WTC11 (cell line): ENCODE data around the gene EDARADD. TPM values are rescaled to one million over a fixed set of nuclear protein-coding genes. Genes with fewer than 3 reads are reported as not detected.
"Not testable (repeated sequence)": the region's sequence is repeated elsewhere in the genome, so short reads cannot be mapped to it uniquely, and the experiment has no call there.

Experiments used
- ATAC-seq: fragments of 200-7000 bp; cut with Tn5 transposase; 2 replicates; pipeline ENCODE4 v1.10.0; 2021; ENCODE audit warnings: mild to moderate bottlenecking, moderate library complexity
- CTCF ChIA-PET: fragments of 300-600 bp; sonication (Branson Sonifier 250); formaldehyde crosslinking; loops from one replicate; lab custom pipeline; 2021; ENCODE audit warnings: antibody characterized with exemption; lab: Charles Lee
- POLR2A ChIA-PET: fragments of 350-600 bp; sonication (Branson Sonifier 250); formaldehyde crosslinking; loops from one replicate; lab custom pipeline; 2021; ENCODE audit warnings: antibody characterized with exemption; lab: Charles Lee
- DNase-seq: peaks from one replicate; pipeline ENCODE4 v3.0.0; 2021; ENCODE audit warnings: low spot score
- H3K27ac Mint-ChIP-seq: 2 replicates; pipeline ENCODE4 v1.8.0; 2021; ENCODE audit warnings: mixed read lengths
- H3K27me3 Mint-ChIP-seq: 2 replicates; pipeline ENCODE4 v1.8.0; 2021; ENCODE audit warnings: low read depth, mild to moderate bottlenecking, moderate library complexity, mixed read lengths
- H3K36me3 Mint-ChIP-seq: 2 replicates; pipeline ENCODE4 v1.8.0; 2021; ENCODE audit warnings: mixed read lengths
- H3K4me1 Mint-ChIP-seq: 2 replicates; pipeline ENCODE4 v1.8.0; 2022; ENCODE audit warnings: mixed read lengths
- H3K4me3 Mint-ChIP-seq: 2 replicates; pipeline ENCODE4 v1.8.0; 2021; ENCODE audit warnings: mild to moderate bottlenecking, moderate library complexity, mixed read lengths
- H3K9me3 Mint-ChIP-seq: 2 replicates; pipeline ENCODE4 v1.8.0; 2021; ENCODE audit warnings: mixed read lengths
- FOXK1 ChIP-seq: sonication (generic); formaldehyde crosslinking; IDR thresholded peaks from 2 replicates; pipeline ENCODE4 v1.8.0; 2022; ENCODE audit warnings: mild to moderate bottlenecking, moderate library complexity, missing genetic modification reagents
- KAT7 ChIP-seq: sonication (generic); formaldehyde crosslinking; IDR thresholded peaks from 2 replicates; pipeline ENCODE4 v1.8.1; 2023; ENCODE audit warnings: missing genetic modification reagents, mild to moderate bottlenecking, borderline replicate concordance
- NFE2L1 ChIP-seq: sonication (generic); formaldehyde crosslinking; IDR thresholded peaks from 2 replicates; pipeline ENCODE4 v1.8.1; 2023; ENCODE audit warnings: missing genetic modification reagents
- RORB ChIP-seq: fragments of 250-450 bp; sonication (Bioruptor Pico); IDR thresholded peaks from 2 replicates; pipeline ENCODE4 v1.9.0; 2021; ENCODE audit warnings: mild to moderate bottlenecking
- SP1 ChIP-seq: sonication (generic); formaldehyde crosslinking; conservative IDR thresholded peaks from 2 replicates; pipeline ENCODE4 v1.8.1; 2022; ENCODE audit warnings: missing genetic modification reagents
- TEAD4 ChIP-seq: sonication (generic); formaldehyde crosslinking; IDR thresholded peaks from 2 replicates; pipeline ENCODE4 v1.8.0; 2022; ENCODE audit warnings: mild to moderate bottlenecking, missing genetic modification reagents
- USF1 ChIP-seq: sonication (generic); formaldehyde crosslinking; IDR thresholded peaks from 2 replicates; pipeline ENCODE4 v1.8.0; 2022; ENCODE audit warnings: mild to moderate bottlenecking, missing genetic modification reagents
- ZNF219 ChIP-seq: sonication (generic); formaldehyde crosslinking; IDR thresholded peaks from 2 replicates; pipeline ENCODE4 v1.8.0; 2023; ENCODE audit warnings: missing genetic modification reagents, mild to moderate bottlenecking, borderline replicate concordance
- total RNA-seq: library from RNA; stranded (reverse); gene quantifications from 3 replicates; pipeline ENCODE4 v1.2.3, GENCODE V29; 2021
- TF ChIP-seq, protein P1 (sequence below): sonication (generic); formaldehyde crosslinking; IDR thresholded peaks from 2 replicates; pipeline ENCODE4 v1.8.1; 2023; ENCODE audit warnings: mild to moderate bottlenecking, missing genetic modification reagents, borderline replicate concordance
- TF ChIP-seq, protein P2 (sequence below): fragments of 250-450 bp; sonication (Bioruptor Pico); conservative IDR thresholded peaks from 2 replicates; pipeline ENCODE4 v1.9.0; 2021; ENCODE audit warnings: mild to moderate bottlenecking
- TF ChIP-seq, protein P3 (sequence below): sonication (generic); formaldehyde crosslinking; conservative IDR thresholded peaks from 2 replicates; pipeline ENCODE4 v1.8.1; 2023; ENCODE audit warnings: mild to moderate bottlenecking, low read depth, missing genetic modification reagents, moderate library complexity
- TF ChIP-seq, protein P4 (sequence below): fragments of 250-450 bp; sonication (Bioruptor Pico); IDR thresholded peaks from 2 replicates; pipeline ENCODE4 v1.8.0; 2021; ENCODE audit warnings: mild to moderate bottlenecking

The EDARADD gene
- total RNA-seq, 1 experiment from 2014 or later: 5.0 TPM

GRCh38 chr1:236365999-236366570 is 28.0 kb upstream of the EDARADD start (continued):
- TF ChIP-seq, protein P1, sequence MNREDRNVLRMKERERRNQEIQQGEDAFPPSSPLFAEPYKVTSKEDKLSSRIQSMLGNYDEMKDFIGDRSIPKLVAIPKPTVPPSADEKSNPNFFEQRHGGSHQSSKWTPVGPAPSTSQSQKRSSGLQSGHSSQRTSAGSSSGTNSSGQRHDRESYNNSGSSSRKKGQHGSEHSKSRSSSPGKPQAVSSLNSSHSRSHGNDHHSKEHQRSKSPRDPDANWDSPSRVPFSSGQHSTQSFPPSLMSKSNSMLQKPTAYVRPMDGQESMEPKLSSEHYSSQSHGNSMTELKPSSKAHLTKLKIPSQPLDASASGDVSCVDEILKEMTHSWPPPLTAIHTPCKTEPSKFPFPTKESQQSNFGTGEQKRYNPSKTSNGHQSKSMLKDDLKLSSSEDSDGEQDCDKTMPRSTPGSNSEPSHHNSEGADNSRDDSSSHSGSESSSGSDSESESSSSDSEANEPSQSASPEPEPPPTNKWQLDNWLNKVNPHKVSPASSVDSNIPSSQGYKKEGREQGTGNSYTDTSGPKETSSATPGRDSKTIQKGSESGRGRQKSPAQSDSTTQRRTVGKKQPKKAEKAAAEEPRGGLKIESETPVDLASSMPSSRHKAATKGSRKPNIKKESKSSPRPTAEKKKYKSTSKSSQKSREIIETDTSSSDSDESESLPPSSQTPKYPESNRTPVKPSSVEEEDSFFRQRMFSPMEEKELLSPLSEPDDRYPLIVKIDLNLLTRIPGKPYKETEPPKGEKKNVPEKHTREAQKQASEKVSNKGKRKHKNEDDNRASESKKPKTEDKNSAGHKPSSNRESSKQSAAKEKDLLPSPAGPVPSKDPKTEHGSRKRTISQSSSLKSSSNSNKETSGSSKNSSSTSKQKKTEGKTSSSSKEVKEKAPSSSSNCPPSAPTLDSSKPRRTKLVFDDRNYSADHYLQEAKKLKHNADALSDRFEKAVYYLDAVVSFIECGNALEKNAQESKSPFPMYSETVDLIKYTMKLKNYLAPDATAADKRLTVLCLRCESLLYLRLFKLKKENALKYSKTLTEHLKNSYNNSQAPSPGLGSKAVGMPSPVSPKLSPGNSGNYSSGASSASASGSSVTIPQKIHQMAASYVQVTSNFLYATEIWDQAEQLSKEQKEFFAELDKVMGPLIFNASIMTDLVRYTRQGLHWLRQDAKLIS (CRISPR knock-in tag): no peak
- no peak for TF ChIP-seq ZNF219 (CRISPR knock-in tag)
- no peak for TF ChIP-seq RORB (CRISPR knock-in tag)
- TF ChIP-seq, protein P2, sequence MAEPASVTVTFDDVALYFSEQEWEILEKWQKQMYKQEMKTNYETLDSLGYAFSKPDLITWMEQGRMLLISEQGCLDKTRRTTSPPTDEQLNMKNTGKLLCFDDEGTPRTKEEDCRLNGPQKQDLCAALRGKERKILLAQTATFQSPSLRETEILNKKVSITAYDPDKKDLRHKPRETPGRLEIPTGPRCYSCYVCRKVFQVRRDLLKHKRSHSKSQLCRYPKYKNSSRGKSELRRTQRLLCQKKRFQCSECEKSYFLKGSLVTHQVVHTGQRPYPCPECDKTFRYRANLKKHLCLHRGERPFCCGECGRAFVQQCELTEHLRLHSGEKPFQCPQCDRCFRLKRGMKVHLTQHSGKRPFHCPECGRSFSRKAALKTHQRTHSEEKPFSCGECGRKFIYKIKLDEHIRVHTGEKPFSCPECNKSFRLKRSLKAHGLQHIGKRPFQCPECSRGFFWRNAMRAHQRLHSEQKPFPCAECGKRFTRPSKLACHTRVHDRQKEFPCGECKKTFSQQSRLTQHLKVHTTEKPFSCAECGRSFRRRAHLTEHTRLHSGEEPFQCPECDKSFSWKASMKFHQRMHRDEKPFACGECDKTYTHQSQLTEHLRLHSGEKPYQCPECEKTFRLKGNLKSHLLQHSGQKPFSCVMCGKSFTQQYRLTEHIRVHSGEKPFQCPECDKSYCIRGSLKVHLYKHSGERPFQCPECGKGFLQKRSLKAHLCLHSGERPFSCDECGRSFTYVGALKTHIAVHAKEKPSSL (CRISPR knock-in tag): no peak
- no peak for TF ChIP-seq SP1 (CRISPR knock-in tag)
- no peak for TF ChIP-seq NFE2L1 (CRISPR knock-in tag)
- TF ChIP-seq, protein P3, sequence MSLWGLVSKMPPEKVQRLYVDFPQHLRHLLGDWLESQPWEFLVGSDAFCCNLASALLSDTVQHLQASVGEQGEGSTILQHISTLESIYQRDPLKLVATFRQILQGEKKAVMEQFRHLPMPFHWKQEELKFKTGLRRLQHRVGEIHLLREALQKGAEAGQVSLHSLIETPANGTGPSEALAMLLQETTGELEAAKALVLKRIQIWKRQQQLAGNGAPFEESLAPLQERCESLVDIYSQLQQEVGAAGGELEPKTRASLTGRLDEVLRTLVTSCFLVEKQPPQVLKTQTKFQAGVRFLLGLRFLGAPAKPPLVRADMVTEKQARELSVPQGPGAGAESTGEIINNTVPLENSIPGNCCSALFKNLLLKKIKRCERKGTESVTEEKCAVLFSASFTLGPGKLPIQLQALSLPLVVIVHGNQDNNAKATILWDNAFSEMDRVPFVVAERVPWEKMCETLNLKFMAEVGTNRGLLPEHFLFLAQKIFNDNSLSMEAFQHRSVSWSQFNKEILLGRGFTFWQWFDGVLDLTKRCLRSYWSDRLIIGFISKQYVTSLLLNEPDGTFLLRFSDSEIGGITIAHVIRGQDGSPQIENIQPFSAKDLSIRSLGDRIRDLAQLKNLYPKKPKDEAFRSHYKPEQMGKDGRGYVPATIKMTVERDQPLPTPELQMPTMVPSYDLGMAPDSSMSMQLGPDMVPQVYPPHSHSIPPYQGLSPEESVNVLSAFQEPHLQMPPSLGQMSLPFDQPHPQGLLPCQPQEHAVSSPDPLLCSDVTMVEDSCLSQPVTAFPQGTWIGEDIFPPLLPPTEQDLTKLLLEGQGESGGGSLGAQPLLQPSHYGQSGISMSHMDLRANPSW: no peak
- TF ChIP-seq, protein P4, sequence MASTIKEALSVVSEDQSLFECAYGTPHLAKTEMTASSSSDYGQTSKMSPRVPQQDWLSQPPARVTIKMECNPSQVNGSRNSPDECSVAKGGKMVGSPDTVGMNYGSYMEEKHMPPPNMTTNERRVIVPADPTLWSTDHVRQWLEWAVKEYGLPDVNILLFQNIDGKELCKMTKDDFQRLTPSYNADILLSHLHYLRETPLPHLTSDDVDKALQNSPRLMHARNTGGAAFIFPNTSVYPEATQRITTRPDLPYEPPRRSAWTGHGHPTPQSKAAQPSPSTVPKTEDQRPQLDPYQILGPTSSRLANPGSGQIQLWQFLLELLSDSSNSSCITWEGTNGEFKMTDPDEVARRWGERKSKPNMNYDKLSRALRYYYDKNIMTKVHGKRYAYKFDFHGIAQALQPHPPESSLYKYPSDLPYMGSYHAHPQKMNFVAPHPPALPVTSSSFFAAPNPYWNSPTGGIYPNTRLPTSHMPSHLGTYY: no peak
- TF ChIP-seq KAT7 (CRISPR knock-in tag): no peak
- TF ChIP-seq FOXK1: no peak
- TF ChIP-seq USF1 (CRISPR knock-in tag): no peak

DNA sequence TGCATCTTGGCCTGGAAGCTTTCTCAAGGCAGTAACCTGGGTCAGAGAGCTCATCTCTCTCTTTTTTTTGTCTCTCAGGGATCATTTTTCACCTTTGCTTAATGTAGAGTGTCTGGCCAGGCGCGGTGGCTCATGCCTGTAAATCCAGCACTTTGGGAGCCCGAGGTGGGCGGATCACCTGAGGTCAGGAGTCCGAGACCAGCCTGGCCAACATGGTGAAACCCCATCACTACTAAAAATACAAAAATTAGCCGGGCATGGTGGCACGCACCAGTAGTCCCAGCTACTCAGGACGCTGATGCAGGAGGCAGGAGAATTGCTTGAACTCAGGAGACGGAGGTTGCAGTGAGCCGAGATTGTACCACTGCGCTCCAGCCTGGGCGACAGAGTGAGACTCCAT is 27.4 kb upstream of the EDARADD start:
- CTCF ChIA-PET: interaction anchor here (0.6 kb wide), 1 partner anchor 77 kb away, joined by 3 read pairs; no protein-coding TSS in a partner anchor
- H3K4me3 Mint-ChIP-seq: not testable (repeated sequence)

DNA sequence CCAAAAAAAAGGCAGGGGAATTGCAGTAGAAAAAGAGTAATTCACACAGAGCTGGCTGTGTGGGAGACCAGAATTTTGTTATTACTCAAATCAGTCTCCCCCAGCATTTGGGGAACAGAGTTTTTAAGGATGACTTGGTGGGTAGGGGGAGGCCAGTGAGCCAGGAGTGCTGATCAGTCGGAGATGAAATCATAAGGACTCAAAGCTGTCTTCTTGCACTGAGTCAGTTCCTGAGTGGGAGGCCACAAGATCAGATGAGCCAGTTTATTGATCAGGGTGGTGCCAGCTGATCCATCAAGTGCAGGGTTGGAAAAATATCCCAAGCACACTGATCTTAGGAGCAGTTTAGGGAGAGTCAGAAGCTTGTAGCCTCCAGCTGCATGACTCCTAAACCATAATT is 23.7 kb upstream of the EDARADD start:
- ChIA-PET POLR2A (no interaction called here), CTCF (no interaction called here)
- Mint-ChIP-seq H3K4me3 (no peak overlapping the region), H3K9me3 (peaks cover 4% of the 10 kb centered on the region; the same call in 1 of the 2 replicates), H3K27ac (no peak overlapping the region), H3K4me1 (peaks cover 11% of the 10 kb centered on the region), H3K36me3 (no peaks in the 10 kb centered on the region), H3K27me3 (peaks cover 4% of the 10 kb centered on the region)
- no peak for TF ChIP-seq TEAD4
- ATAC-seq: no peak
- no peak for DNase-seq

More for the DNA sequence above, 27.4 kb upstream of the EDARADD start:
- not testable (repeated sequence) for ATAC-seq, H3K27me3 Mint-ChIP-seq, H3K27ac Mint-ChIP-seq, DNase-seq, H3K36me3 Mint-ChIP-seq, H3K9me3 Mint-ChIP-seq
- POLR2A ChIA-PET: interaction anchor here (0.7 kb wide), 1 partner anchor 1143 kb away, joined by 4 read pairs; no protein-coding TSS in a partner anchor
- H3K4me1 Mint-ChIP-seq: peaks cover 12% of the 10 kb centered on the region
